ENCODE results near the gene RBM12.

Gene RBM12

GRCh38 chr20:35660122-35660937 is 4.4 kb downstream of the RBM12 start:
- peak in 1 of 2 donors; percentile 12 for DNase-seq (ENCODE audit: low read depth in 1 of 2, low spot score in 1 of 2)

GRCh38 chr20:35657271-35657670 is 7.4 kb downstream of the RBM12 start:
- no peak for DNase-seq (ENCODE audit: low read depth in 1 of 2, low spot score in 1 of 2)

- no peak for DNase-seq (ENCODE audit: low read depth in 1 of 2, low spot score in 1 of 2)
These were observed 10.3 kb downstream of the RBM12 start for GRCh38 chr20:35654415-35654814.

- no peak for DNase-seq (ENCODE audit: low read depth in 1 of 2, low spot score in 1 of 2)
These were observed 10.8 kb downstream of the RBM12 start for GRCh38 chr20:35653893-35654292.

DNA sequence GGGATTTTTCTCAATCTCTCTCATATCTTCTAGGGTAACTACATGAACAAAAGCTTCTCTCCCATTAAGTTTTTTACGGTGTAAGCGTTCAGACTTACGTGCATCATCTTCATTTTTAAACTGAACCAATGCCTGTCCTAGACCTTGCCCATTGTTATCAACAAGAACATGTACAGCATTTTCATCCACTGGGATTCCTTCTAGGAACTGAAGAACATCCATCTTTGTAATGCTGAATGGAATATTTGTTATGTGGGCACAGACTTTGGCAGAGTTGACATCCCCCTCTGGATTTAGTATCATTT is 11.3 kb downstream of the RBM12 start:
- no peak for DNase-seq (ENCODE audit: low read depth in 1 of 2, low spot score in 1 of 2)

GRCh38 chr20:35652641-35653429 is 11.9 kb downstream of the RBM12 start:
- no peak for DNase-seq (ENCODE audit: low read depth in 1 of 2, low spot score in 1 of 2)

DNA sequence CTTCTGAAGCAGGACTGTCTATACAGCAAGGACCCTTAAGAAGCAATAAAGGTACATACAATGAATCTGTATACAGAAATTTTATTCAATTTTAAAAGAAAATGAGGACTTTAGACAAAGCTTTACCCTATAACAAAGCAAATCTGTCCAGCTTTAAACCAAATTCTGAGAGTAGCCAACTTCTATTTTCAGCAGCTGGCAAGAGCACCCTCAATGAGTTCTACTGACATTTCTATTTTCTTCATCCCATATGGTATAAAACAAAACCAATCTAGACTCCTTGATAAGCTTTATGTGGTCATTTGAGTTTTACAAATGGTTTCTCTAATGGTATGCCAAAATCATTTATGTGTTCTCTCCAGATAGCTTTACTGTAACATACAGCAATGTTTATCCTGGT is 12.7 kb downstream of the RBM12 start:
- no peak for DNase-seq (ENCODE audit: low read depth in 1 of 2, low spot score in 1 of 2)

DNA sequence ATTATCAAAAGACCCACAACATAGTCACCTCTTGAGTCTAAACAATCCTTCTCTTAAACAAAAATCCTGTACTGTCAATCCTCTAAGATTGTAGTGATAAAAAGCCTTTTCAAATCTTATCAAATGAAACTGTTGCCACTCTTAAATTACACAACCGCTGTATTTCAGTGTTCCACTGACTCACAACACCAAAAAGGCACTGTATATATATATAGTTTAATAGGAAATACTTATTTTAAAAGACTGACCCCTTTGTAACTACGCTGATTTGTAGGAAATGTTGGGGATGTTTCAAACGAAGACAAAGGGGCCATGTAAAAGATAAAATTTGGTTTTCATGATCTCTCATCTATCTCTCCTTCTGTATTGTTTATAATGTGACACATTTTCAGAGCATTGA is 14.1 kb downstream of the RBM12 start:
- no peak for DNase-seq (ENCODE audit: low read depth in 1 of 2, low spot score in 1 of 2)

GRCh38 chr20:35648836-35649235 is 15.9 kb downstream of the RBM12 start:
- no peak for DNase-seq (ENCODE audit: low read depth in 1 of 2, low spot score in 1 of 2)

DNA sequence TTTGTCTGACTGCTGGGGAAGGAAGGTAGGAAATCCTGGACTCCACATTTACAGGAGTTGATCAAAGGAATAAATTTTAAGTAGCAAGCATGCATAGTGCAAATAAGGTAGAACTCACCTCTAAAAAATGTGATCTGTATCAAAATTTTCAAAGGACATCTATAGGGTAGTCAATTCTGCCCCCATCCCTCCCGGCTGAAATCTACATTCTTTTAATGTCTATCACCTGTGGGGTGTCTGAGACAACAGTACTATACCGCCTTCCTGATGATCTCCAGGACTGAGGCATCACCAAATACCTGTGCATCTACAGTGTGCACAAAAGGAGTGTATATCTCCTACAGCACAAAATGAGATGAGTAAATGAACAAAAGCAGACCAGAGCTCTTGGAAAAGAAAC is 19.9 kb downstream of the RBM12 start:
- DNase-seq (ENCODE audit: low read depth in 1 of 2, low spot score in 1 of 2), result no peak

- no peak for DNase-seq (ENCODE audit: low read depth in 1 of 2, low spot score in 1 of 2)
These were observed 21.7 kb downstream of the RBM12 start for GRCh38 chr20:35643045-35643444.

DNA sequence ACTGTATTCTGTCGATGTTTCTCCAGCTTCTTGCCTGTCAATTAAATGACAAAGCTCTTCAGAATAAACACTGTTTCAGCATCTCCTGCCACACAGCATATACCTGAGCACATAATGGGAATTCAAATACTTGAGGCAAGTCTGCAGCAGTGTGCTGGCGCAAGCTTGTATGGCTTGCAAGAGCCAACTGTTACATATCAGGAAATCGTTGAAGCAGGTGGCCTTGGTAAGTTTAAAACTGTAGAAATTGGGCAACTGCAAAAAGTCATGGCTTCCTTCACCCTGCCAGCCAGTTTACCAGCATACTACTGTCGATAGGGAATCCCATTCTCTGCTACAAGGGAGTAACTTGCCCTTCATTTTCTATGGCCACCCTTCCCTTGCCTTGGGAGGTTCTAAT is 23.0 kb downstream of the RBM12 start:
- DNase-seq (ENCODE audit: low read depth in 1 of 2, low spot score in 1 of 2), result no peak

DNA sequence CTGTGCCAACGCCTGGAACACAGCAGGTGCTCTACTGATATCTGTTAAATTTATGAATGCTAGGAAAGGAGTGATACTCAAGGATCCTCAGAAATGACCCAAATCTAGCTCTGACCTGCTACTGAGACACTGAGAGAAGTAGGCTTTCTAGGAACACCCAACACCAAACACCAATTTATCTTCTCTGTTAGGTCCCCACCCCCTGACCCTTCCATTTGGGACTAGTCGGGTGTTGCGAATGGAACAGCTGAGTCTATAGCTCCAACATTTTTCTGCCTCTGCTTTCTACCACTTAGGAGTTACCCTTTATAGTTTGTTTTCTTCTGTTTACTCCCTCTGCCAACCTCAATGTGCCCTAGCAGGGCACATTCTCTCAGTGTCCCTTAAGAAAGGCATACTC is 24.0 kb downstream of the RBM12 start:
- no peak for DNase-seq (ENCODE audit: low read depth in 1 of 2, low spot score in 1 of 2)

DNA sequence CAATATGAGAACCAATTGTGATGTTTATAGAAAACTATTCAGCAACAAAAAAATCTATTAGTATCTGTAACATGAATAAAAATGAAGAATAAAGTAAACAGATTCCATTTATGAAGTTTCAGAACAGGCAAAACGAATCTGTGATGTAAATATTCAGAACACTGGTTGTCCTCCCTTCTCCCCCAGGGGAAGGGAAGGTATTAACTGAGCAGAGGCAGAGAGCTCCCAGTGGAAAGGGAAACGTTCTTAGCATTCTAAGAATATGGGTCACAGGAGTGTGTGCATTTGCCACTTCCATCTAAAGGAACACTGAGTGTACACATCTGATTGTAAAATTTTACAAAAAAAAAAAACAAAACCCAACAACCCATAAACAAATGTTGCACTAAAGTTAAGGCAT is 25.9 kb downstream of the RBM12 start:
- no peak for DNase-seq (ENCODE audit: low read depth in 1 of 2, low spot score in 1 of 2)

DNA sequence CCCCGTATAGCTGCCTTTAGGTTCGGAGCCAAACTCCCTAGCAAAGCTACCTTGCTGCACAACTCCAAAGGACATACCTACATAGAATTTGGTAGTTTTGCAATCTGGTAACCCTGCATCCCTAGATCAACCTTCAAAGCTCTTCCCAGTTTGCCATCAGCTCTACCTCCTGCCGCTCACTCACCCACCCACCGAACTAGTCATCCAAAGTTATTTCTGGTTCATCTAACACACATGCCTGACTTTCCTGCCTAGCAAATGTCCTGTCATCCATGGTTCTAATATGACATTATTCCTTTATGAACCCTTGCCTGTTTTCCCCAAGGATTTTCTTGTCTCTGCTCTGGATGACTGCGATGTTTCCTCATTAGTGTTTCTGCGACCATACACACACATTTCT is 27.4 kb downstream of the RBM12 start:
- no peak for DNase-seq (ENCODE audit: low read depth in 1 of 2, low spot score in 1 of 2)

- DNase-seq (ENCODE audit: low read depth in 1 of 2, low spot score in 1 of 2), result no peak
These were observed 28.6 kb downstream of the RBM12 start for GRCh38 chr20:35636095-35636494.

DNA sequence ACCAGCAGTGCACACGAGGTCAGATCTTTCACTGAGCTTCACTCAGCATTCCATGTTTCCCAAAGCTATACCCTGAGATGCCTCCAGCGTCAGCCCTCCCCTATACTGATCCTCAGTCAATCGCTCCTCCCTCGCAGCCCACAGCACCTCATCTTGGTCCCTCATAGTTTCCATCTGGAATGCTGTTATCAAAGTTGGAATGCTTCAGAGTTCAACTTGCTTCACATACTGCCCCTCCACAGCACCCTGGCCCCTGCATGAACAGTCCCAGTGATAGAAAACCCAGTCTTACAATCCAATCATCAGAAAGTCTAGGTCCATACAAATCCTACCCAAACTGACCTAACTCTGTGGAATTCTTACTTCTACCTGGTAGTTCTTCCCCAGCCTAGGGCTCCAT is 29.0 kb downstream of the RBM12 start:
- DNase-seq (ENCODE audit: low read depth in 1 of 2, low spot score in 1 of 2), result no peak

DNA sequence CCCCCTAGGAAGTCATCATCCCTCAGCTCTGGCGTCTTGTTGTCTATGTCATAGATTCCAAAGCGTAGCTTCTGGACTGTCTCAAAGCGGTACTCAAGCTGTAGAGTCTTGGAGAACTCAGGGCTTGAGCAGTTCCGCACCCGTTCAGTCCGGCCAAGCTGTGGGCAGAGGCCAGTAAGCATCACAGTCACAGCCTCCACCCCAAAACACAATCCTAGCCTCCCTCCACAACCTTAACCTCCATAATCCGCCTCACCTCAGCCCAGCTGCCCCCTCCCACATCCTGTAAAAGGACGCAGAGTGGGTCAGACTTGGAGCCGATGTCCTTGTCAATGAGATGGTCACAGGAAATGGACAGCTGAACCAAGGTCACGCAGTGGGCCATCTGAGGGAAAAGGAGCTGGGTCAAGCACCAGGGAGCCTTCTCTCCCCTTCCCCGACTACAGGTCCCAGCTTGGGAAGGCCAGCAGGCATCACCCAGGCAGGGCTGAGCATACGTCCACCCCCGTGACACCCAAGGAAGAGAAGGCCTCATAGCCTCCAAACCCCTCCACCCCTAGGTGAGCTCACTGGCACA is 32.1 kb downstream of the RBM12 start:
- DNase-seq (ENCODE audit: low read depth in 1 of 2, low spot score in 1 of 2), result no peak

DNA sequence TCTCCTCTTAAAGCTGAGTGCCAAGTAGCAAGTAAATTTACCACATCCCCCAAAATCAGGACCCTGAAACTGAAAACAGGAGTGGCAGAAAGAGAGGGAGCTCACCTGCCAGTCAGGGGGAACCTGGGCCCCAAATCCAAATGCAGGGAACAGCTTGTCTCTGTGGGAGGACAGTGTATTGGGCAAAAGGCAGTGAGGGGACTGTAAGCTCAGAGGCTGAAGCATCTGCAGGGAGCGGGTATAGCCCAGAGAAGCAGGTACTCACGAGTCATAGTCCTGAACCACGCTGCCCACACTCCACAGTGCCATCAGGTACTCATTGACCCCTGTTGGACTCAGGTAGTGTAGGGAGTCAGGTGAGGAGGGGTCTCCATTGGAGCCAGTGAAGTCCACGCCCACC is 34.1 kb downstream of the RBM12 start:
- DNase-seq (ENCODE audit: low read depth in 1 of 2, low spot score in 1 of 2), result no peak

DNA sequence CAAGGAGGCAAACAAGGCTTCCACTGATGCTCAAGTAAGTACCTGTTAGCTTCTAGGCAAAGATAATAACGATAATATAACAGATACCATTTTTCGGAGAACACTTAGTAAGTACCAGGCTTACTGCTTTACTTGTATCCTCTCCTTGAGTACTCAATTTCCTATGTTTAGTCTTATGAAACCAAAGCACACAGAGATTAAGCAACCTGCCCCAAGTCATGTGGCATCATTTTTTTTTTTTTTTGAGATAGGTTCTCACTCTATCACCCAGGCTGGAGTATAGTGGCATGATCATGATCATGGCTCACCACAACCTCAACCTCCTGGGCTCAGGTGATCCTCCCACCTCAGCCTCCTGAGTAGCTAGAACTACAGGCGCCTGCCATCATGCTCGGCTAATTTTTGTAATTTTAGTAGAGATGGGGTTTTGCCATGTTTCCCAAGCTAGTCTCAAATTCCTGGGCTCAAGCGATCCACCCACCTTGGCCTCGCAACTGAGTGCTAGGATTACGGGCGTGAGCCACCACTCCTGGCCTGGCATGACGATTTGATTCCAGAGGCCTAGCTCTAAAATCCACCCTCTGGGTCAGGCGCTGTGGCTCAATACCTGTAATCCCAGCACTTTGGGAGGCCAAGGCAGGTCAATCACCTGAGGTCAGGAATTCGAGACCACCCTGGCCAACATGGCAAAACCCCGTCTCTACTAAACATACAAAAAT is 35.1 kb downstream of the RBM12 start:
- DNase-seq (ENCODE audit: low read depth in 1 of 2, low spot score in 1 of 2), result no peak

- DNase-seq (ENCODE audit: low read depth in 1 of 2, low spot score in 1 of 2), result no peak
These were observed 37.6 kb downstream of the RBM12 start for GRCh38 chr20:35627121-35627520.

All from stimulated activated CD4-positive, alpha-beta T cell treated with anti-CD3 and anti-CD28 coated beads, Interleukin-15, amount 100 ng/mL, for 1 hour (primary cell).